HG03520 (cell line): ENCODE measurements around the gene COPS4.

ENCODE experiments used
- ATAC-seq: cut with Tn5 transposase; IDR thresholded peaks from one replicate; pipeline ENCODE4 v1.9.1; 2021; ENCODE audit warnings: mild to moderate bottlenecking, moderate library complexity; ENCODE audit not compliant: unreplicated experiment

The COPS4 gene

GRCh38 chr4:83115656-83116285 is 80.8 kb downstream of the COPS4 start:
- ATAC-seq: no peak

- ATAC-seq: no peak
These were observed 83.9 kb downstream of the COPS4 start for GRCh38 chr4:83118869-83119268.

GRCh38 chr4:83121246-83121645 is 86.3 kb downstream of the COPS4 start:
- no peak for ATAC-seq

DNA sequence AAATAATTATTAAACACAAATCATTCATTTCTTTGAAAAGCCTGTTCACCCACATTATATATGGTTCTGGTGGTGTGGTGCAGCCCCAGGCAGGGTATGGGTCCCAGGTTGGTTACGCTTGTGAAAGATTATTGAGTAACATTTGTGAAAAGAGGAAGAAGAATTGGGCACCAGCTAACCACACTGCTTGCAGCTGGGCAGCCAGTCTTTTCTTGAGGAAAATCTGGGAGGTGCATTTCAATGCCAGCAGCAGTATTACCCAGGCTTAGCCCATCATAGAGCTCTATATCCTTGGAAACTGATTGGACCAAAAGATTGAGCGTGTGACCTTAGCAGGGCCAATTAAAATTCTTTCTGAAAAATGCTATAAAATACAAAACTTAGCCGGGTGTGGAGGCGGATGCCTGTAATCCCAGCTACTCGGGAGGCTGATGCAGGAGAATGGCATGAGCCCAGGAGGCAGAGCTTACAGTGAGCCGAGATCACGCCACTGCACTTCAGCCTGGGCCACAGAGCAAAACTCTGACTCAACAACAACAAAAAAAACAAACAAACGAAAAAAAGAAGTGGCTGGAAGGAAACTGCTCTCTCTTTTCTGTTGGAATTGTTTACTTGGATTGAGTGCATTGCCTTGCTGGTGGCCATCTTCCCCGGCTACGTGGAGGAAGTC is 89.3 kb downstream of the COPS4 start:
- no peak for ATAC-seq
